ENCODE data around the gene ACSL4. TPM values are rescaled to one million over a fixed set of nuclear protein-coding genes. Genes with fewer than 3 reads are reported as not detected.
A peak's percentile ranks its signal among the peaks of the same experiment; 100 is the strongest.
"Not testable (repeated sequence)": the region's sequence is repeated elsewhere in the genome, so short reads cannot be mapped to it uniquely, and the experiment has no call there.

The ACSL4 gene
- 50.4 and 57.6 TPM in 2 replicates for total RNA-seq (2014; rRNA removed; shearing (Covaris generic))

DNA sequence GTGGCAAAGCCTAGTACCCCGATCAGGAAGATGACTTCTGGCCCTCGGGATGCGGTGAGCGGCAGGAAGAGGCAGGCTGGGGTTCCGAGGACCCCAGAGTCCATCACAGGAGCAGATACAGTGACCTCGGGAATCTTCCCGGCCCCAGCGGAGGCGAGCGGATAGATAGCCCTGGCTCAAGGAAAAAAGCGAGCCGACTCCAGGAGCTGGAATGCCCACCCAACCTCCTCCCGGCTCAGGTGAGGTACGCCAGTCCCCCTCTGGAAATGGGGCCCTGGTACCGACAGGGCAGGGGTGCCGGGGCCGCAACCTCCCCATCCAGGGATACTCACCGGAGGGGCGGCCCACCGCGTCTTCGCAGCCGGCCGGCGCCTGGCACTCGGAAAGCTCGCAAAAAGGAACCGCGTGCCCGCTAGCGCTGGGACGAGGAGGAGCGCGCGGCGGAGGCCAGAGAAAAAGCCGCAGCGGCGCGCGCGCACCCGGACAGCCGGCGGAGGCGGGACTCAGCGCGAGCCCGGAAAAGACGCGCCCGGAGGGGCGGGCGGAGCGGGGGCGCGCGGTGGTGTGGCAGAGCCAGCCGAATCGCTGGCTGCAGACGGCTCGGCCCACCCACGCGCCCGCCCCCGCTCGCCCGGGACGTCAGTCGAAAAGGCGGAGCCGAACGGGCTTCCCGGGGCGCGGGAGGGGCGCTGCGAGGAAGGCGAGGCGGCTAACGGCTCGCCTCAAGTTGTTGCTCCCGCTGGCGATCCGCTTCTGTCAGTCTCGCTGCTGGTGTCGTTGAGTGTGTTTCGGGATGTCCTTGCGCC is at the start of gene ACSL4:
TSS of gene ACSL4 (minus strand) at position 451 of the 806 bp plus-strand sequence. CDS start 49,894 bp downstream, outside the sequence.
- peak; percentile 82 for DNase-seq (ENCODE audit: low read depth)

DNA sequence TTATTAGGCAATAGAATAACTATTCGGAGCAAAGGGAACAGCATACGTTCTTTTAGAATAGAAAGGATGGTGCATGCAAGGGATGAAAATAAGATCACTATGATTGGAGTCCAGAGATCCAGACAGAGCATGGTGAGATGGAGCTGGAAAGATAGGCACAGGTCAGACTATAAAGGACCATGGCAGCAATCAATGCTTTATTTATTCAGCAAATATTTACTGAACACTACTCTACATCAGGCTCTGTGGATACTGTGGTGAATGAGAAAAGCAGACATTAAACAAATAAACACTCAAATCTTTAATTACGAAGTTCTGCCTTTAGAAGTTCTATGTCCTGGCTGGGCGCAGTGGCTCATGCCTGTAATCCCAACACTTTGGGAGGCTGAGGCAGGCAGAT is 44.7 kb upstream of the ACSL4 start:
- no peak for DNase-seq (ENCODE audit: low read depth)

DNA sequence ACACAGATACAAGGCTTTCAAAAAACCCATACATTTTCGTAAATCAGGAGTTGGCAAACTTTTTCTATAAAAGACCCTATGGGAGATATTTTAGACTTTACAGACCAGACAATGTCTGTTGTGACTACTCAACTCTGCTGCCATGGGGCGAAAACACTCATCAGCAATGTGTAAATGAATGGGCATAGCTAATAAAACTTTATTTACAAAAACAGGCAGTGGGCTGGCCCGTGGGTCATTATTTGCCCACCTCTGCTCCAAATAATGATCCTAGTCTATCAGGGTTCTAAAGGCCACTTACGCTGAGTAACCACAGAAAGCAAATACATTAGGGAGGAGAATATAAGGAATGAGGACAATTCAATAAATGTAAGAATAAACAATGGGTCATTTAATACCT is 43.9 kb upstream of the ACSL4 start:
- no peak for DNase-seq (ENCODE audit: low read depth)

DNA sequence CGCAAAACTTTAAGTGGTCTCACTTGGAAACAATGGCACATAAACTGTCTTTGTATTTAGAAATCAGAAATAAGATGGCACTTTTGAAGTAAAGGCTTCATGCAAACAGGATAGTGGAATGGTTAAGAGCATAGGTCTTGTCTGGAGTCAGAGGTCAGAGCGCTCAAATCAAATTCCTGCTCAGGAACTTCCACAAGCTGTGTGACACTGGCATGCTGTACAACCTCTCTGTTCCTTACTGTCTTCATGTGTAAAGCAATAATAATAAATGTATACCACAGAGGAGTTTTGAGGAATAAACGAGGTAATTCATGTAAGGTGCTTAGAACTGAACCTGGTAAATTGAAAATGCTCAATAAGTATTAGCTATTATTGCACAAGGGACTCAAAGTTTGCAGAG is 43.4 kb upstream of the ACSL4 start:
- no peak for DNase-seq (ENCODE audit: low read depth)

DNA sequence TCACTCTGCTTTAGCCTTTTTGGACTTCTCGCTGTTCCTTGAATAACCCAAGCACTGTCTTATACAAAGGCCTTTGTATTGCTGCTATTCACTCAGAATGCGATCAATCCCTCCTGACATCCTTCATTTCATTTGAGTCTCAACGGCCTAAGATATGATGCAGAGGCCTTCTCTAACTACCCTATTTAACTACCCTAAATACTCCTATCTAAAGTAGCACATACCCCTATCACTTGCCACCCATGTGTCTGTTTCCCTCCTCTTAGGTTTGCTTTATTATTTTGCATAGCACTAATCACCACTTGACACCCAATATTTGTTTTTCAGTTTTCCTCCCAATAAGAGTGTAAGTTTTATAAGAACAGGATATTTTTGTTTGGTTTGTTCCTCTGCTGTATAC is 42.3 kb upstream of the ACSL4 start:
- no peak for DNase-seq (ENCODE audit: low read depth)

DNA sequence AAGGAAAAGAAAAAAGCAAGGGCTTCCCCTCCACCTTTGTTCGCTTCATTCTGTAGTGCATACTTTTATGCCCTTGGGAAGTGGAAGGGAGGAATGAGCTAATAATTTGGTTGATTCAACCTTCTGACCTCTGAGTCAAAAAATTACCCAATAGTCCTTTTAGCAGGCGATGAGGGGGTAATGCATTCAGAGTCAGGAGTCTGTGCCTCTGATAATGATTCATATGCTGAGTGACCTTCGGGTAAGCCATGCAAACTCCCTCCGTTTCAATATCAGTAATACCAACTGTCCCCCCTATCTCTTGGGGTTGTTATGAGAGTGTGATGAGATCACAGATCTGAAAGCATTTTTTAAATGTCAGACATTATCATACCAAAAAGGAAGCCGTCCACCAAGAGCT is 41.6 kb upstream of the ACSL4 start:
- DNase-seq (ENCODE audit: low read depth) = peak; percentile 46

DNA sequence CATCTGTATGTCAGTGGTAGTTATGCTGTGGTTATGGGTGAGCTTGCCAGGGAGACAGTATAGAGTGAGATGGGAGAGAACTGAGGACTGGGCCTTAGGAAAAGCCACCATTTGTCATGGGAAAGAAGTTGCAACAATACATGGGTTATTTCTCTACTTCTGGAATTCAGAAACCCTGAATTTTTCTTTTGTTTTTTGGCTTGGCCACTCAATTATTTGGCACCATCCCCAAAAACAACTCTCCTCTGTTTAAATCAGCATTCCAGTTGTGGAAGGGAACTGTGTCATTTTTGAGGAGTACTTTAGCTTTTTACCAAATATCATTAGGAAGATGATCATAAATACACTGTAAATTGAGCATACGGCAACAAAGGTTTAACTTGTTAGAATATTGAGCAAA is 41.1 kb upstream of the ACSL4 start:
- no peak for DNase-seq (ENCODE audit: low read depth)

DNA sequence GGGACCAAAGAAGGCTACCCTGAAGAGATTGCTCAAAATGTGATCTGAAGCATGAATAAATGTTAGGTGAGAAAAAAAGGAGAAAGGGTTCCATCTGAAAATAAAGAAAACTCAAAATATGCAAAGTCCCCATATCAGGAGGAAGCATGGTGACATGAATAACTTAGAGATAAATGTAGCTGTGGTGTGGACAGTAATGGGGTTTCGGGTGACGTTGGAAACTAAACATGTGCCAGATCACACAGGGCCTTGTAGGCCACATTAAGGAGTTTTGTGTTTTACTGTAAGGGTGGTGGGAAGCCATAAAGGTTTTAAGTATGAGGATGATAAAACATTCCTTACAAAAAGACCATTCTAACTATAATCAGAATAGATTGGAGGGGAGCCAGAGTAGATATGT is 40.3 kb upstream of the ACSL4 start:
- DNase-seq (ENCODE audit: low read depth) = no peak

DNA sequence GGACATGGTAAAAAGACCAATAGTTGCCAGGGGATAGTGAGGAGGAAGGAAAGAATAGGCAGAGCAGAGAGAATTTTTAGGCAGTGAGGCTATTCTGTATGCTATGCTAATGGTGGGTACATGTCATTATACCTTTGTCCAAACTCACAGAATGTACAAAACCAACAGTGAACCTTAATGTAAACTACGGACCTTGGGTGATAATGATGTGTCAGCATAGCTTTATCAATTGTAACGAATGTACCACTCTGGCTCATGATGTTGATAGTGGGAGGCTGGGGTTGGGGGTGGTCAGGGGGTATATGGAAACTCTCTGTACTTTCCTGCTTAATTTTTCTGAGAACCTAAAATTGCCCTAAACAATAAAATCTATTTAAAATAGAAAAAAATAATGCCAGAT is 37.7 kb upstream of the ACSL4 start:
- no peak for DNase-seq (ENCODE audit: low read depth)

DNA sequence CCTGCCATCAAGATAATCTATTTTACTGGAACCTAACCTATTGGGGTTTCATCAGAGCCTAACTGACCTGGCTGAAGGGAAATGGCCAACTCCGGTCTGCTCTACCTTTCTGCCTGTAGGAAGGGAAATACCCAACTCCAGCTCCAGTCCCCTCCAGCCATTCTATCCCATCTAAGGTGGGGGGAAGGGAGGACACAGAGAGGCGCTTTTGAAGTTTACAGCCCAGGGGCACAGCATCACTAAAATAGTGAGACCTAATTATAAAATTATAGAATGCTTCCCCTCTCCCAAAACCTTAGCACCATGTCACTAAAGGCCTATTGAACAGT is 27.8 kb upstream of the ACSL4 start:
- no peak for DNase-seq (ENCODE audit: low read depth)

DNA sequence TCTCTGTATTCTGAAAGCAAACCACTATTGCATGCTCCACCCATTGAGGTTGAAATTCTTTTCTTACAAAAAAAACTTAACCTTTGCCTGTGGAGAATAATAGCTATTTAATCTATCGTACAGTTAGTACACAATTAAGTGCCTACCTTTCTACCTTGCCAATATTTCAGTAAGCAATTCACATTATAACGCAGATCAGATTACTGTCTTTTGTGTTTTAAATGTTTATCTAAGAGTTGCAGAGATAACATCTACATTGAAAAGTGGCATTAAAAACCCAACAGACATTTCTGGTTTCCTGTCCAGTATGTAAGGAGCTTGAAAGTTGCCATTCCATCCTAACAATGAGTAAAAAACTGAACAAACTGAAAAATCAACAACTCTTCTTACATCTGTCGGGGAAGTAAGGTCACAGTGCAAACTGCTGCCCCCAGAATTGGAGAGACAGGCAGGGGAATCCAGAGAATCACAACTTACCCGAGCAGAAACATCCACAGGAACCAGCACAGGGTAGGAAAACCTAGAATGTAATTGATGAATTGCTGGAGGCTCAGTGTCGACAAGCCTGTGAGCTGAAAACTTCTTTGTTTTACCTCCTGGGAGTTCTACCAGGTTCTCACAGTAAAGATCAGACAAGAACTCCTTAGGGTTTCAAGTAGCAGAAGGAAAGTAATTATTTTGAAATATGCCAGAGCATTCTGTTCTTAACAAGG is 27.3 kb upstream of the ACSL4 start:
- DNase-seq (ENCODE audit: low read depth) = no peak

DNA sequence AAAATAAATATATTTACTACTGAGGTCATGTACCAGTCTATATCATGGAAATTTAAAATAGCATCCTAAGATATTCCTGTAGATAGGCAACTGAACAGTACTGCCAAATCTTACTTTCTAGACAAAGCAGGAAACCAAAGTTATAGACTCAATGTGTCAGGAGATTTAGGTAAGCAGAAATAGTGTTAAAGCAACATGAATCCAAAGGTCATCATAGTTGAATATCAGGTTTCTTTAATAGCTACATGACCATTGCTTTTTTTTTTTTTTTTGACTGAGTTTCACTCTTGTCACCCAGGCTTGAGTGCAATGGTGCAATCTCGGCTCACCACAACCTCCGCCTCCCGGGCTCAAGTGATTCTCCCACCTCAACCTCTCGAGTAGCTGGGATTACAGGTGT is 20.2 kb upstream of the ACSL4 start:
- no peak for DNase-seq (ENCODE audit: low read depth)

DNA sequence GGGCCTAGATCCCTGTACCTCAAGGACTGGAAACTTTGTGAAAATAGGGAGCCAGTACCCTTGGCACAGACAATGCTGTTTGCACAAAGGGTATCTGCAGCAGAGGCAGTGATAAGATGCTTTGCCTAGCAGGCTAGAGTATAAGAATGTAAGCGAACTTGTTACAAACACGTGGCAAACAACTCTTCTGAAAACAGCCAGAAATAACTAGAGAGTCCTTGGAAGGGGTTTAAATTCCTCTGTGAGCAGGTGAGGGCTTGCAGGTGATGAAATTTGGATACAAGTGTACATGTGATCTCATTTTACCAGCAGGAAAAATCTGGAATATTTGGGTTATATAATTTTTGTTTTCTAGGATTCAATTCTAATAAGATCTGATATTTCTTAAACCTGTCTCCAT is 18.6 kb upstream of the ACSL4 start:
- no peak for DNase-seq (ENCODE audit: low read depth)

DNA sequence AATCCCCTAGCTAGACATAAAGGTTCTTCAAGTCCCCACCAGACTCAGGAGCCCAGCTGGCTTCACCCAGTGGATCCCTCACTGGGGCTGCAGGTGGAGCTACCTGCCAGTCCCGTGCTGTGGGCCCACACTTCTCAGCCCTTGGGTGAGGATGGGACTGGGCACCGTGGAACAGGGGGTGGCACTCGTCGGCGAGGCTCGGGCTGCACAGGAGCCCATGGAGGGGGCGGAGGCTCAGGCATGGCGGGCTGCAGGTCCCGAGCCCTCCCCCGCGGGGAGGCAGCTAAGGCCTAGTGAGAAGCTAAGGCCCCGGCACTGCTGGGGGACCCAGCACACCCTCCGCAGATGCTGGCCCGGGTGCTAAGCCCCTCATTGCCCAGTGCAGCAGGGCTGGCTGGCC is 16.1 kb upstream of the ACSL4 start:
- DNase-seq (ENCODE audit: low read depth) = no peak

DNA sequence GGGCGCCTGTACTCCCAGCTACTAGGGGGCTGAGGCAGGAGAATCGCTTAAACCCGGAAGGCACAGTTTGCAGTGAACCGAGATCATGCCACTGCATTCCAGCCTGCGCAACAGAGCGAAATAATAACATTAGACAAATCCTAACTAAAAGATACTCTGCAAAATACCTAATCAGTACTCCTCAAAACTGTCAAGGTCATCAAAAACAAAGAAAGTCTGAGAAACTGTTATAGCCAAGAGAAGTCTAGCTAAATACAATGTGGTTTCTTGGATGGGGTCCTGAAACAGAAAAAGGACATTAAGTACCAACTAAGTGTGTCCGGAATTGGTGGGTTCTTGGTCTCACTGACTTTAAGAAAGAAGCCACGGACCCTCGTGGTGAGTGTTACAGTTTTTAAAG is 14.6 kb upstream of the ACSL4 start:
- no peak for DNase-seq (ENCODE audit: low read depth)

DNA sequence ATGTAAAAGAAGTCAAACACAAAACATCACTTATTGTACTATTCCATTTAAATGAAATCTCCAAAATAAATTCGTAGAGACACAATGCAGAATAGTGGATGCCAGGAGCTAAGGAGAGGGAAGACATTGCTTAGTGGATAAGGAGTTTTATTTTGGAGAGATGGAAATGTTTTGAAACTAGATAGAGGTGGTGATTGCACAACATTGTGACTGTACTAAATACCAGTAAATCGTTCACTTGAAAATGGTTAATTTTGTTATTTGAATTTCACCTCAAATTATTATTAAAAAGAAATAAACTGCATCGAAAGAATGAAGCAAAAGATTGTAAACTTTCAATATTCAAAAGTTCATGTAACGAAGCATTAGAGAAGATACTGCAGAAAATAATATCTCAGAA is 9.7 kb upstream of the ACSL4 start:
- DNase-seq (ENCODE audit: low read depth) = no peak

DNA sequence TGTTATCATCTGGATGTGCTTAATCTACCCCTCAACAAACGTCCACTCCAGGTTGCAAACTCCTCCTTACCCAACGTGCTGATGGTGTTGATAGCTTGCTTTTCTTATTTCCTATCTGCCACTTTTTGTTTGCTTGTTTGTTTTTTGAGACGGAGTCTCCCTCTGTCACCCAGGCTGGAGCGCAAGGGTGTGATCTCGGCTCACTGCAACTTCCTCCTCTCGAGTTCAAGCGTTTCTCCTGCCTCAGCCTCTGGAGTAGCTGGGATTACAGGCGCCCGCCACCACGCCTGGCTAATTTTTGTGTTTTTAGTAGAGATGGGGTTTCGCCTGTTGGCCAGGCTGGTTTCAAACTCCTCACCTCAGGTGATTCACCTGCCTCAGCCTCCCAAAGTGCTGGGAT is 7.8 kb upstream of the ACSL4 start:
- DNase-seq (ENCODE audit: low read depth) = not testable (repeated sequence)

DNA sequence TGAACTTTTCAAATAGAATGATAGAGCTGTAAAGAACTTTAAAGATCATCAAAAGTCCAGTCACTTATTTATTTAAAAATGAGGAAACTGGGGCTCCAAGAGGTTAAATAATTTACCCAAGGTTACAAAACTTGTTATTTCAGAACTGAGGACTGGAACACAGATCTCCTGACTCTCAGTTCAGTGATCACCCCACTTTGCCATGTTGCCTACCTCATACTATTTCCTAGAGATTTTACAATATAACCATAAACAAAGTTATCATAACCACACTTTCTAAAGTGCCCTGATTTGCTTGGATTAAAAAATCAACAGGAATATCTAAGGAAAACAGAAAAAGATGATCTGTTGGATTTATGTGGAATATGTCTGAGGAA is 7.4 kb upstream of the ACSL4 start:
- DNase-seq (ENCODE audit: low read depth) = no peak

DNA sequence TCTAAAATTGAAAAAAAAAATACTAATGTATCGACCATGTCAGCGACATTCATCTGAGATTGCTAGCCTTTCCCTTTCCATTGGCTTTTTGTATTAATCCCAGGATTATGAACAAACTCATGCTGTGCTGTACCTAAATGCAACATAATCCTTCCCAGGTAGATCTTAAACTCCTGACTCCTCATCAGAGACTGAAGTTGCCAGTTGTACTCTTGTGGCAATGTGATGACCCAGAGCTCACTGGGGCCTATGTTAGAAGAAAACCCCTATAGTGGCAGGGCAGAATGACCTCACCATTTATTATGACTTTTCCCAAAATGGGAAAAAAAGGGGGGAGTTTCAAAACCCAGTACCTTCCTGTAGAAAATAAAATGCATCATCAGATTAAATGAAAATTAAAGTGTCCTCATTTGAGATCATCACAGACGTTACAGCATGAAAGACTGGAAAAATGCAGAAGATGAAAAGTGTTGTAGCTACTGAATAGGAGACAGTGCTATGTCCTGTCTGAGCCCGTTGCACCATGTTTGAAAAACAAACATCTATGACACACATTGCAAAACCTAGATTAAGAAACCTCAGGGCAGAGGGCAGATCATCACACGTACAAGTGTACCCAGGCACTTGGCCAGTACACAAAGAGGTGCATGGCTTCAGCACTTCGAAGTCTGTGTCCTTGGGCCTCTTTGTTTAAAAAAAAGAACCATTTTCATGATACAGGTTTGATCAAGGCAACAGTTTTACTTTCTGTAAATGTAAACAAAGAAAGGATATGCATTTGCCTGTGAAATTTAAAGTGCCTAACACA is 6.8 kb upstream of the ACSL4 start:
- no peak for DNase-seq (ENCODE audit: low read depth)

DNA sequence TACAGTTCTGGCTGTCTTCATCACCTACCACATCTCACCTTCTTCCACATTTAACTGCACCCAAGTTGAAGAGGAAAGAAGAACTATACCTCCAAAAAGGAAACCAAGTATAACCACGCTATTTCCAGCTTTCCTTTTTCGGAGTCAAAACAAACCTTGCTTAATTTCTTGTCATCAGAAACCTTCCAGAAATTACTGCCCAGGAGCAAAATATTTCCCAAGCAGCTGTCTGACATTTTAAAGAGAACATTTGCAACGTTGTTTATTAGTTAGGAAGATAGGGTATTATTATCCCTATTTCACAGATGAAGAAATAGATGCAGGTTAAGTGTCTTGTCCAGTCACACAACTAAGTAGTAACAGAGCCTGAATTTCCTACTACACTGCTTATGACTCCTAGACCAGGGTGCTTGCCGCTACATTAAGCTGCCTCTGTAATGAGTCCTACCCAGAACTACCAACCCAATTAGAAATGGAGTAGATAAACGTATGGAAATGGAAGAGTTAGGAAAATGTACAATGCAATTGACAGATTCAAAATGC is 2.2 kb upstream of the ACSL4 start:
- no peak for DNase-seq (ENCODE audit: low read depth)

DNA sequence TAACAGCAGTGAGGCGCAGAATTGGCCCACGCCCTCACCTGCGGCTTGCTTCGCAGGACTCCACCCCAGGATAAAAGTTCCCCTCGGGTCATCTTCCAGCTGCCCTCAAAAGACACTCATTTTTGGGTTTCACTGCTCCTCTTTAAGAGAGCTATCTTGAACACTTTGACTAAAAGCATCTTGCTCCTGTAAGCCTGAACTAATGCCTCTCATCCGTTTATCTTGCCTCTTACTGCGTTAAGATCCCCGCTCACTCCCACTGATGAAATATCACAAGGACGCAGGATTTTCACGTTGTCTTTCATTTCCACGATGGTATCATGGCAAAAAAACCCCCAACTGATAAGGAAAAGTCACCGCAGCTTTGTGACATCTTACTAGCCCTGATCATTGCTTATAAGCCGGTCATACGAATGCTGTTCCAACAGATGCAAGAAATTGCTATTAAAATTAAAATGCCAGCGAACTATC is 591 bp upstream of the ACSL4 start:
- DNase-seq (ENCODE audit: low read depth) = no peak
